ENCODE measurements around the gene PCDH9.

Gene PCDH9

GRCh38 chr13:66459634-66460033 lies 770.5 kb downstream of the PCDH9 start:
- DNase-seq (ENCODE audit: low read depth in 3 of 3): no peak

DNA sequence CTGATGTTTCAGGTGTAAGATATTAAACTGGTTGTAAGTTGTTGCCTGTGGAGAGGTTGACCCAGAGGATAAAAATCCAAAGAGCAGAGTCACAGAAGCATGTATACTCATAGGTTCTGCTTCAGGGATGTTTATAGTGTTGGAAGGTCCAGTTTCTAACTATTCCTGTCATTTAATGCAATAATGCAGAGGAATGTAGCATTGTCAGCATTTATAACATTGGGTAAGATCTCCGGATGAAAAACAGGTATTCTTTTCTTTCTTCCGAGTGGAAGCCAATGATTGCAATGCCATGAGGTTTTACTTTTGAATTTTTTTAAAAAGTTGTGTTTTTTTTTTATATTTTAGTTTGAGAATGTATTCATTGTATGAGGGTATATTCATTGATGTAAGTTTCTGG lies 771.0 kb downstream of the PCDH9 start:
- DNase-seq (ENCODE audit: low read depth in 3 of 3): no peak

DNA sequence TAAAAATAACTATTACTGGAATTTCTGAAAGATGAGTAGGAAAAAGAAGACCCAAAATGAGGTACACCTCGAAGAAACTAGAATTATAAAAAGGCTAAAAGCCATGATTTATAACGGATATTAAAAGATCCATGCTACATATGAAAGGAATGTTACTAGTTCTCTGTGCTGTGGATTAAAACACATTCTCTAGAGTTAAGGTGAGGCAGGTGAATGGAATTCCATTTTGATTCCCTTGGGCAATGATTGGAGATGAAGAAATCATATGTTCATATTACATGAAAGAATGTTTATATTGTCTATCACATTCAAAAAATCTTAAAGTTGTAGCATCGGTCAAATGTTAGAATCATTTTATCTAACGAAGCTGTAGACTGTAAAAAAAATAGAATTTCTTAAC lies 783.7 kb downstream of the PCDH9 start:
- no peak for DNase-seq (ENCODE audit: low read depth in 3 of 3)

DNA sequence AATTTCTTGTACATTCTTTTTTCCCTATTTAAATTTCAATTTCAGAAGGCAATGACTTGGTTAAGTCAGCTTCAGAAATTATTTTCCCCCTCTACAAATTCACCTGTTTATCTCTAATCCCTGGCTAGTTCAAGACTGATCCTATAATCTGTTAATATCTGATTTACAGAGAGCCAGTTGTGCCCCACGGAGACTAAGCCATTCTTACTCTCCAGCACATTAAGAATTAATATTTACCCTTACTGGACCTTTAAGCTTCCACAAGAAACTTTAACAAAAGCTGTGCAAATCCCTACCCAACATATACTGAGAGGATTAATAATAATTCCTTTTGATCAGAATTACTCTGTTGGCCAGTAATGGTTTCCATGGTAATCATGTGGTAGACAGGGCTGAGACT lies 786.2 kb downstream of the PCDH9 start:
- no peak for DNase-seq (ENCODE audit: low read depth in 3 of 3)

DNA sequence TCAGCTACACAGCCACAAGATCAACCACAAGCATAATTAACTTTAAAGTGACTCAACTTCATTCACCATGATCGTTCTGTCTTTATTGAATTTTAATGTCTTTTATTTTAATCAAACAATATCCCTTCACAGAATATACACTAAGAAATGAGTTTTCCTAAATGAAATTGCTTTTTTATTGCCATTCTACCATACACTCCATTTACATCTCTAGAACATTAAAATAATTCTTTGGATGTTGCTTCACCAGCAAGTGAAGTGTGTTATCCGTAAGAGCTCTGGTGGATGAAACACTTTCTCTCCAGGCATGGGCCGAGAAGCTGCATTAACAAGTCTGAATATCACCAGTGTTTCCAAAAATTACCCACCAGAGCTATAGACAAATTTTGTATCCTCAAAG lies 789.2 kb downstream of the PCDH9 start:
- no peak for DNase-seq (ENCODE audit: low read depth in 3 of 3)

DNA sequence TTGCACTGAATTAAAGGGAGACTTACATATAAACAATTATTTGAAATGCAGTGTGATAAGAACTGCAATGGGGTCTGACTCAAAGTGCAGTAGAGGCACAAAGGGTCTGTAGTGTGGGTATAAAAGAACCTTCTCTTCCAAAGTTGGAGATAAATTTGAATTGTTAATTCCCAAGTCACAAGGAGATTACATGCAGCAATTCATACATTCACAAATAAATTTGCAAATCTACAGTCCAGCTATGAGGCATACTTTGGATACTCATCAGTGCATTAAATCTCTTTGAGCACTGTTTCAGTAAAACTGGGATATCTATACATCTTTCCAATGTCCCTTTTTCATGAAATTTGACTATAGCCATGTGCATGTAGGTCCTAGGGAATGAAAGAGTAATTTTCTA lies 799.4 kb downstream of the PCDH9 start:
- no peak for DNase-seq (ENCODE audit: low read depth in 3 of 3)

DNA sequence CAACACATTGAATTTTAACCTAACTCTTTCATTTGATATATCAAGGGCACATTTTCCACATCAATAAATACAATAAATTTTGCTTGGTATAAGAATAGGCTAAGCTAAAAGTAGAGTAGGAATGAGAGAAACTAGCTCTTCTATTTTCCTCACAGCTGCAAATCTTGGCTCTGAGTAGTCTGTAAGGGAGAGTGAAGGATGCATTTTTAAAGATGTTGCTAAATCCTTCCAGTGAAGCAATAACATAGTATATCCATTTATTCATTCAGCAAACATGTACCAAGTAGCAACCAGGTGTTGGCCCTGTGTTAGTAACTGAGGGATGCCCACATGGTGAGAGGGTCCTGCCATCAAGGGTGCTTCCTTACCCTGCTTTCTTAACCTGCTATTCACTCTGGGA lies 799.9 kb downstream of the PCDH9 start:
- DNase-seq (ENCODE audit: low read depth in 3 of 3): no peak

- DNase-seq (ENCODE audit: low read depth in 3 of 3): no peak
Measured at GRCh38 chr13:66429156-66429555, 801.0 kb downstream of the PCDH9 start.

DNA sequence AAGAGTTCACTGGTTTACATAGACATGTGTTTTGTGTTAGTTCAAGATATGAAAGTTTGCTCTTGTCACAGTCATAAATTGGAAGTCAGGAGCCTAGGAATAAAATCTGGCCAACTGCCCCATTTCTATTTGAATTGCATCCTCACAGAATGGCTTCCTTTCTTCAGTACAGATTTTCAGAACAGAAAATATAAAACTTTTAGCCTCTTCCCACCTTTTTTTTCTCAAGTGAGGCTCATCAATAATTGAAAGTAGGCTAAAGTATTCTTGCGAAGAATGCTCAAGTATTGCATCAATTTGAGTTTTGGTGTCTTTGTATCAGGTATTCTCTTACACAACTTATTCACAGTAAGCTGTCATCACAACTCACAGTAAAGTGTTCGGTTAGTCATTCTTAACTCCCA lies 802.7 kb downstream of the PCDH9 start:
- no peak for DNase-seq (ENCODE audit: low read depth in 3 of 3)

DNA sequence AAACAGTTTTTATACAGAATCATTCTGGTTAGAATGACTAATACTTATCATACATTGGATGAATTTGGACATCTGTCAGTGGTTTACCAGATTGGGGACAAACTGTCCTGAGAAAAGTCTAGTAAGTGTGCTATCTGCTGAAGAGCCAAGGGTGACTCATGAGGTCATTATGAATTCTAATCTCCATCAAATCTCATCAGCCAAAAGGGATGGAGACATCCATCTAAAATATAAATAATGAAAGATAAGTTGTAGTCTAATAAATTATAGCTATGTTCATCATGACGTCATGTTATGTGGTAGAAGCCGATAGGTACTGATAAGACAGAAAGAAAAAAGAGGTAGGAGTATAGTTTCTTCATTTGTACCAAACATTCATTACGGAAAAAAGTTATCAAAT lies 804.4 kb downstream of the PCDH9 start:
- DNase-seq (ENCODE audit: low read depth in 3 of 3): no peak

- DNase-seq (ENCODE audit: low read depth in 3 of 3): no peak
Measured at GRCh38 chr13:66424422-66424821, 805.7 kb downstream of the PCDH9 start.

- DNase-seq (ENCODE audit: low read depth in 3 of 3): no peak
Measured at GRCh38 chr13:66415444-66415843, 814.7 kb downstream of the PCDH9 start.

DNA sequence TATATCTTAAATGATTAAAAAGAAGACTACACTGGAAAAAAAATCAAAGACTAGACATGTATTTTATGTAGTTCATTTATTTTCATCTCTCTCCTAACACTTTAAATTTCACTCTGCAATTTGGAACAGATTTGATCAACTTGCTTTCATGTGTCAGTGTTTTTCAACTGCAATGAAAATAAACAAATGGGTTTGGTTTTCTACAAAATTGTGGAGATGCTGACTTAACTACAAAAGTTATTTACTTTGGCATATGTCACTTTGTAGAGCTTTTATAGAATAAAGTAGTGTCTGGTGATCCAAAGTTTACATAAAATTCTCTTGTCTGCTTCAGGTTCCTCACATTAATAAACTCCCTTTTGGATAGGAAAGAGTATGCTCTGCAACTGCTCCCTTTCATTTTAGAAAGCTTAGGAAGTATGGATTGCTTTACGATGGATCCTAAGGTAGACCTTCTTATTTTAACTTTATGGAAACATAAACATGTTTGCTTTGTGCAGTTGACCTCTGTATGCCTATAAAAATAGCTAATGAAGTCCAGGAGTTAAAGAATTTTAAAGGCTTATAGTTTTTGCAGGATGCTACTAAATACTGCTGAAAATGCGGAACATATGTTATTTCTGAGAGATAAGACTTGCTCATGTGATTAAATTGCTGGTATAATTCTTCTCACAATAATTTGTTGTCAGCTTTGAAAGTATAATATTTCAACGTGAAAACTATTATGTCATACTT lies 815.9 kb downstream of the PCDH9 start:
- no peak for DNase-seq (ENCODE audit: low read depth in 3 of 3)

- no peak for DNase-seq (ENCODE audit: low read depth in 3 of 3)
Measured at GRCh38 chr13:66410314-66410713, 819.8 kb downstream of the PCDH9 start.

DNA sequence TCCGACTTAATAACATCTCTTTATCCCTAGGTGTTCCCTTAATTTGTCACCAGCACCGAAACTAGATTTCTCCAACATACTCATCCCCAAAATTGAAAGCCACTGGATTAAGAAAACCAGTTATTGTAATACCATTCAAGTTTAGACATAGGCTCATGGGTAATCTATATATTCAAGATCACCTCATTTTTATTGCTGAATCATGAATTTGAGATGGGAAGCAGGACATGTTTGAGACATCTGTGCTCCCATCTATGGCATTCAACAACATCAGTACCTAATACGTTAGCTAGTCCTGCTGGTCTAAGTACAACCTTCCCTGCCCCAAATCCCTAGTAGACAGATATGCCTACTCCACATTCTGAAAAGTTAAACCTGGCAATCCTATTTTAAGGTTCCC lies 820.6 kb downstream of the PCDH9 start:
- DNase-seq (ENCODE audit: low read depth in 3 of 3): no peak

DNA sequence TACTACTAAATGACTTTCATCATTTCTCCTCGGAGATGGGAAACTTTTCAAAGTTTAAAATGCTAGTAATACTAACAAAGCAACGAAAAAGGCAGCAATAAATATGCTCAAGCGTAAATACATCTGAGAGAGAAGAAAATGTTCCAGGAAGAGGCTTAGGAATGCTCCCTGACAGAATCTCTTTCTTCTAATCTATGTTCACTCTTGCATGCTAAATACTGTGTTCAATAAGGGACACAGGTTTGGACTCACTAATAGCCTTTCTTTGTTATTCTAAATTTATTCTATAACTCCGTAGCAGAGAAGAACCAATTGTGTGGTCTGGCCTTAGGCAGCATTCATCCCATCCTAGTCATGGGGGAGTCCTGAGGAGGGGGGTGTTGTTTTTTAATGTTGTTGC lies 823.0 kb downstream of the PCDH9 start:
- no peak for DNase-seq (ENCODE audit: low read depth in 3 of 3)

GRCh38 chr13:66405908-66406802 lies 824.0 kb downstream of the PCDH9 start:
- no peak for DNase-seq (ENCODE audit: low read depth in 3 of 3)

DNA sequence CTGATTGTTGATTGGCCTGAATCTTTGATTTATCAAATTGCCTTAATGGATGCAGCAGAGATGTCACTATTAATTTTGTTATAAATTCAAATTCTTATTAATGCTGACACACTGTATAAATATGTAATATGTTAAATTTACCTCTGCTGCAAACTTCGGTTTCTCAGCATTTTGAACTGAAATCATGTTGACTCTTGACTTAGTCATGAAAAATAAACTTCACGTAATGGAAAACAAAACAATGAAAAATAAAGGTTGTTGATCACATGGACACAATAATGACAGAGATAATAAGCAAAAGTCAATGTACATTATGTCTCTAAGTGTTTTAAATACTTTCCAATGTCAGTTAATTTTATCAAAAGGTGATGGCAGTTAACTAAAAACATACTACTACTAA lies 827.6 kb downstream of the PCDH9 start:
- no peak for DNase-seq (ENCODE audit: low read depth in 3 of 3)

- DNase-seq (ENCODE audit: low read depth in 3 of 3): no peak
Measured at GRCh38 chr13:66402066-66402465, 828.1 kb downstream of the PCDH9 start.

- no peak for DNase-seq (ENCODE audit: low read depth in 3 of 3)
Measured at GRCh38 chr13:66400292-66400691, 829.8 kb downstream of the PCDH9 start.

- DNase-seq (ENCODE audit: low read depth in 3 of 3): no peak
Measured at GRCh38 chr13:66399873-66400272, 830.3 kb downstream of the PCDH9 start.

- DNase-seq (ENCODE audit: low read depth in 3 of 3): no peak
Measured at GRCh38 chr13:66397133-66397532, 833.0 kb downstream of the PCDH9 start.

DNA sequence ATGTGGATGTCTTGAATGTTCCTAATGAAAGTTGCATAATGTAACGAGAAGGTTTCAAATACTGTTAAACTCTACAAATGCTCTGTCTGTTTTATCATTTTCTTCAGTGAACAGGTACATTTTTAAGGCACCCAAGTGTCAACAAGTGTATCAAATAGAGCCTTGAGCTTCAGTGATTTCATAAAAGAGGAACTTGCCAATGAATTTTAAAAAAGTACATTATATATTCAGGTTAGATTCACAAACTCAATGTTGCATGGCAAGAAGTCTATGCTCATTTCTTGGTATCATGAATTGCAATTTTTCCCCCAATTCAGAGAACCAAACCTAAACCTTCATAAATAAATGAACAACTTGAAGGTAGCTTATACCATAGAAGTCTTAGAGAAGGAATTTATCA lies 838.8 kb downstream of the PCDH9 start:
- no peak for DNase-seq (ENCODE audit: low read depth in 3 of 3)

All from stimulated activated CD4-positive, alpha-beta T cell treated with anti-CD3 and anti-CD28 coated beads, TNF-alpha, amount 100 ng/mL, for 4 hours (primary cell).